Stimulated activated CD8-positive, alpha-beta memory T cell treated with anti-CD3 and anti-CD28 coated beads, Interleukin-15, amount 100 ng/mL, for 4 hours (primary cell): Measurements from ENCODE around the gene STK32B.
"Not testable (repeated sequence)": the region's sequence is repeated elsewhere in the genome, so short reads cannot be mapped to it uniquely, and the experiment has no call there.

ENCODE experiments used
- DNase-seq, 2 donors: peaks; one replicate each; pipeline ENCODE4 v3.0.0-alpha.2; 2020; ENCODE audit warnings: low read depth in 2 of 2

The STK32B gene

DNA sequence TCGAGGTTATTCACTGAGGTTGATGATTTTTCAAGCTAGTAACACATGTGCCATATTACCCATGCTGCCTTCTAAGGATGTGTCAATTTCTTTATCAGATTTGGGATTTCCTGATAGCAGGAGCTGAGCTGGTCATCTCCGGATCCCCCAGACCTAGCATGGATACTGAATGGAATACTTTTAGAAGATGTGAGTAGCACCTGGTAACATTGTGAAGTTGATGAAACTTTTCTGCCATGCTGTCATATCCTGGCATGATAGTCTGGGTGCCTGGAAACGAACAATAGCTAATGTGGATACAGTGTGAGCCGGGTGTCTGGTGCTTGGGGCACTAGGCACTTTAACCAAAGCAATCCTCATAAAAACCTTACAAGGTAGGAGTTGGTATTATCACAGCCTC, 21.1 kb upstream of the STK32B start:
- no peak for DNase-seq

- no peak for DNase-seq
Observed at GRCh38 chr4:5030927-5031326, 20.4 kb upstream of the STK32B start.

GRCh38 chr4:5032813-5033212, 18.5 kb upstream of the STK32B start:
- no peak for DNase-seq

DNA sequence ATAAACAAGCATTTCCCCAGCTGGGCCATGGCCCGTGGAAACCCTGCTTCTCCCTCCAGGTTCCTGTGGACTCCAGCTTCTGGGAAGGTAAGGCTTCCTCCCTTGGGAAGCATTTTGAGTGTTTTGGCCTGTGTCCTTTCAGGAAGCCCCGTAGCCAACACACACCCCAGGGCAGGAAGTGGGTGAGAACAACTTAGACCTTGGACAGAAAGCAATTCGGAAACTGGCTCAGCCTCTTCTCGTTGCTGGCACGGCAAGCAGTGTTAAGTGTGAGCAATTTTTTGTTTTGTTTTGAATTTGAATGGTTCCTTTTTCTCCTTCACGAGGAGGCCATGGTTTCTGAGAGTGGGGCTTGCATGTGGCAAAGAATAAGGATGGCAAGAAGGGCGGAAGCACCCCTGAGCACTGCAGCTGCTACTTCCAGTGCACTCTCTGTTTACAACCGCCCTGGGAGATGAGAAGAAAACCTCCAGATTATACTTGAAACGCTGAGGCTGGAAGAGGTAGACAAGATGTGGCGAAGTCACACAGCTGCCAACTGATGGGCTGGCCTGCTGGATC, 17.9 kb upstream of the STK32B start:
- DNase-seq, result no peak

DNA sequence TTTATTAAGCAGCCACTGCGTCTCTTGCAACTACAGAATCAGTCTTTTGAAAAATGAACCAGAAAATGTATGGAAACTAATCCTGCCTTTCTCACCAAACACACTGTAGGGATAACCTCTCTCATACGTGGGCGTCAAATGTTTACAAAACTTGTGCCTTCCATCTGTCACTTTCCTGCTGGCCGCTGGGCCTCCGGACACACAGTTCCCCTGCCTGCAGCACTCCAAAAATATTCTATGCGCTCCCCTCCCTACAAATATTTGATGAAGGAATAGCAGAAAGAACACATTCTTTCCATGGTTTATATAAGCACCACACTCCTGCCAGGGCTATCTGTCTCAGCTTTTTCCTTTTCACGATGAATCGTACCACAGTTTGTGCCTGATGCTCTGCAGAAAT, 17.1 kb upstream of the STK32B start:
- no peak for DNase-seq

- no peak for DNase-seq
Observed at GRCh38 chr4:5036239-5036638, 15.0 kb upstream of the STK32B start.

DNA sequence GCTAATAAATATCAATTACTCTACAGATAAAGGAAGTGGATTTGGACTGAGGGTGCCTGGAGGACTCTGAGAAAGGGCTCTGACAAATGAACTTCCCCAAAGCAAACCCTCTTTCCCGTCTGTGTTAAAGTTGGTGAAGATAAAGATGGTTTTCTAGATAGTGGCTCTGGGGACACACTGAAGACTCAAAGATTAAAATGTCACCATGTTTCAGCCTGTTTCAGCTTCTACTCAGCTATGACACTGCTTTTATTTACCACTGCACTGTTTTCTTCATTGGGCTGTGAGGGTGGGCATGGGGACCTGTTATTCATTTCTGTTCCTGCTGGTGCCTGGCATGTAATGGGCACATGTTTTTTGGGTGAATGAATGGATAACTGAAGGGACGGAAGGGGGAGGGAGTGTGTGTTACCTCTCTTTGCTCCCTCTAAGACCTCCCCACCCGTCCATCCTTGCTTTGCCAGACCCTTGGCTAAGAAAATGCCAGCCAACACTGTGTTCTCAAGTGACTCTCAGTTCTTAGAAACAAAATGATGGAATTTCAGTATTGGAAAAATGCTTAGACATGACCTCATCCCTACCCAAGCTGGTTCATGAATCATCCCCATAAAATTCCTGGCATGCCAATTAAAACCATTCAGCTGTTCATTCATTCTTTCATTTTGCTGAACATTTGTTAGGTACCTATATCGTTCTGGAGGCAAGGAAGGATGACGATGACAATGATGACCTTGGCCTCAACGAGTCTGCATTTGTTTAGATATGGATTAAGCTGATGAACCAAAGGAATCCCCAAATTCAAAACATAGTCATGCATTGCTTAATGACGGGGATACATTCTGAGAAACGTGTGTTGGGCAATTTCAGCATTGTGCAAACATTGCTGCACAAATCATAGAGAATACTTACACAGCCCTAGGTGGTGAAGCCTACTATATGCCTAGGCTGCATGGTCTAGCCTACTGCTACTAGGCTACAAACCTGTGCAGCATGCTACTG, 13.4 kb upstream of the STK32B start:
- DNase-seq, result no peak

DNA sequence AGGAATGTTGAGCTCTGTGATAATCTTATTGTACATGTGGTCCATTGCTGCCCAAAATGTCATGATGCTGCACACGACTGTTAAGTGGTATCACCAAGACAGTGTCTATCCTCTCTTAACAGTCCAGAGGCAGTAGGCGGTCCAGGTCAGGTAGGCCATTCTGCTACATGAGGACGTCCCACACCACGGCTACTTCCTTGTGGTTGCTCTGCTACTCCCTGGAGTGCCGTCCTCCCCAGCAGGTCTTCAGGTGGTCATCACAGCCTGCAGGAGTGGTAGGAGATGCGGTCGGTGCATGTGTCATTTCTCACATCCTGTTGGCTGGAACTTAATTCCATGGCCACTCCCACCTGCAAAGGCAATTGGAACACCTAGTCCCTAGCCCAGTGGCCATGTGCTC, 11.5 kb upstream of the STK32B start:
- no peak for DNase-seq

DNA sequence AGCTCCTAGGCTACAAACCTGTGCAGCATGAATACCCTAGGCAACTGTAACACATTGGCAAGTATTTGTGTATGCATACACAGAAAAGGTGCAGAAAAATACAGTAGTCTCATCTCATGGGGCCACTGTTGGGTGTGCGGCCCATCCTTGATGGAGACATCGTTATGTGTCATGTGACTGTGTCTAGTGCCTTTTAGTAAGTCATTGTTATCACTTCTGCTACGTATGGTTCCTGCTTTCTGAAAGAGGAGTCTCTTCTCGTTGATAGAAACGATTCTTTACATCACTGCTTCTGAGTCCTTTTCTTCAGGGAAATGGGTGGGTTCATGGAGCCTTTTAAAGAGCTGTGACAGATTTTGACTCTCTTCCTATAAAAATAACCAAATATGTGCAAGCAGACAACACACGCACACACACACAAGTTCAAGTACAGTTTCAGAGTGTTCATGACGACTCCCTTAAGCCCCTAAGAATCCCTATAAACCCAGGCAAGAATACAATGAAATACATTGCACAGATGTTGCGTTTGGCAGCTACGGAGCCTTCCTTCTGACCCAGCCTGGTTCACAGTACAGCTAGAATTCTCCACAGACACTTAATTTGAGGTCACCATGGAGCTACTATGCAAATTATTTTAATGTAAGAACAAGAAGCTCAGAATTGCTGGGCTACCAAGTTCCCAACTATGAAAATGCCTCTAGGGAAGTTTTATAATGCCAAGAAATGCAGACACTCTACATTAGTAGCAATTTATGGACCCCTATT, 10.2 kb upstream of the STK32B start:
- no peak for DNase-seq

GRCh38 chr4:5041699-5042098, 9.6 kb upstream of the STK32B start:
- no peak for DNase-seq

DNA sequence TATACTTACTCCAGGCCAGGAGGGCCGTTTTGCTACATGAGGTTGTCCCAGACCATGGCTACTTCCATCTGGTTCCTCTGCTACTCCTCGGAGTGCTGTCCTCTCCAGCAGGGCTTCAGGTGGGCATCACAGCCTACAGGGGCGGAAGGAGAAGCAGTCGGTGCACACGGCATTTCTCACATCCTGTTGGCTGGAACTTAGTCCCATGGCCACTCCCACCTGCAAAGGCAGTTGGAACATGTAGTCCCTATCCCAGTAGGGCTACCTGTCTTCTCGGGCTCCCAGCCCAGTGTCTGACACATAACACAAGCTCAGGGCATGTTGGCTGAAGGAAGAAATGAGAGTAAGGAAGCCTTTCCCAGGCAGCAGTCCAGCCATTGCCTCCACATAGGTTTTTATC, 7.7 kb upstream of the STK32B start:
- no peak for DNase-seq

GRCh38 chr4:5044341-5044740, 6.9 kb upstream of the STK32B start:
- DNase-seq, result no peak

GRCh38 chr4:5045097-5045496, 6.2 kb upstream of the STK32B start:
- DNase-seq, result no peak

GRCh38 chr4:5048721-5049120, 2.6 kb upstream of the STK32B start:
- DNase-seq, result no peak

DNA sequence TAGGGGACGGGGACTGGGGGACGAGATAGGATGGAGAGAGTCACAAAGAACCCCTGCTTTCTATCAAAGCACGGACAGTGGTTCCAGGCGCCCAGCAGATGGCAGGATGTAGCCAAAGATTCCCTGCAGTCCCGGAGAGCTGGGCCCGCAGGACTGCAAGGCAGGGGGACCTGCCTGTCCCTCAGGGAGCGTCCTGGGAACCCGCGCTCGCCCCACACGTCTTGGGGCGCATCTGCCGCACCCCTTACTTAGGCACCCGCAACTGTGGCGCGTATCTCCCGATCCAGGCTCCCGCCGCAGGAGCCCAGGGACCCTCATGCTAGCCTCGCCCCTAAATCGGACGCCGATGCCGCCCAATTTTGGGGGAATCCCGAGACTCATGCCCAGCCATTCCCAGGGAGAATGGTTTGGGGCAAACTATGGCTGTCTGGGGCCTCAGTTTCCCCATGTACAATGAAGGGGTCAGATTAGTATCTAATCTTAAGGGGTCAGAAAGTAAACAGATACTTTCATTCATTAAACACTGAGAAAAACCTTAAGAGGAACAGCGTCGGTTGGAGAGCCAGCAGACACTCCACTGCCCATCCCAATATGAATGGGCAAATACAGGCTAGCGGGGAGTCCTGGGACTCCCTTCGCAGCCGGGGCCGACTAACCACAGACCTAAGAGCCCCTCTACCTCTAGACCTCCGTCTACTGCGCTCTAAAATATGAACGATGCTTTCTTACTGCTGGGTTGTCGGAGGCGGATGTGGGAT, 581 bp upstream of the STK32B start:
- DNase-seq, result no peak

DNA sequence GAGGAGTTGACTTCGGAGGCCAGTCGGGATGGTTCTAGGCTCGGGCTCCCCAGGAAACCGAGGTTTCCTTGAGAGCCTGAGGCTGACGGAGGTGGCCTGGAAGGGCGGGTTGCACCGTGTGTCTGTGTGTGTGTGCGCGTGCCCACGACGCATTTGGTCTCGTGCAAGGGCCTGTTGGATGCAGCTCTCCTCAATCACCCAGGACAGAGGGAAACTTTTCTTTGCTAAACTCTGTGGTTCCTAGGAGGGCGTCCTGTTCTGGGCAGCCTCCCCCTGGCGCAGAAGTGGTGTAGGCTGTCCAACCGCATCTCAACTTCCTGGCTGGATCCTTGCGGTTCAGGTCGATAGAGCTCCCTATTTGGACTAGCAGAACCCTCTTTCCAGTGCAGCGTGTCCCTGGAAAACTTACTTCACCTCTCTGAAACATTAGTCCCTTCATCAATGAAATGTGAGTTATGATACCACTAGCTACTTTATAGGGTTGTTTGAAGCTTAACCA, 973 bp downstream of the STK32B start:
- DNase-seq, result no peak

- DNase-seq, result no peak
Observed at GRCh38 chr4:5052726-5053425, 1.6 kb downstream of the STK32B start.

DNA sequence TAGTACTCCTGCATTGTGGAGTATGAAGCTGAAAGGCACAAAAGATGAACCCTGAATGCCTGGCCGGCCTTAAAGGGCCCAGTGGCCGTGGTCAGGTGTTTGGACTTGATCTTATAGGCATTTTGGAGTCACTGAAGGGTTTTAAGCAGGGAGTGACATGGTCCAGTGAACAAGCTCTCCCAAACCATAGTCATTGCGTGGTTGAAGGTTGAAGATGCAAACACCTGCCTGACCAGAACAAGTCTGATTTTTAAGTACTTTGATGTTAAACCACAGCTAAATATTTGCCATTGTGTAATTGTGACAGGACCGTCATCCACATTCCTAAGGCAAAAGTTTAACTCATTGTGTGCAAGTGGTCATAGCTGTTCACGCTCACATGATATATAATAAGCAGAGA, 3.3 kb downstream of the STK32B start:
- DNase-seq, result no peak

GRCh38 chr4:5055411-5055810, 4.1 kb downstream of the STK32B start:
- no peak for DNase-seq

DNA sequence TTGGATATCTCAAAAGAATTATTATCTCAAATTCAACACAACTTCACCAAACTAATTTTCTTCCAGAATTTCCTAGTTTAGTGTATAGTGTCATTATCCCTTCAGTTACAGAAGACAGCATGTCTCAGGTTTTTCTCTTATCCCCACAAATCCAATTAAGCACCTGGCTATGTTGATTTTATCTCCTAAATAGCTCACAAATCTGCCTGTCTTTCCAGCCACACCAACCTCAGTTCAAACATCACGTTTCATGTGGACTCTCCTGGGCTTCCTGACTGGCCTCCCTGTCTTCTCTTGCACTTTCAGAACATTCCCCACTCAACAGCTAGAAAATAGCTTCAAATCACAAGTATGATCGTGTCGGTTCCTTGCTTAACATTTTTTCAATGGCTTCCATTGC, 14.8 kb downstream of the STK32B start:
- no peak for DNase-seq

GRCh38 chr4:5066968-5067367, 15.7 kb downstream of the STK32B start:
- not testable (repeated sequence) for DNase-seq
